Testis (tissue), 2 donors: ENCODE results near the gene CARHSP1.

Experiments used
- CTCF ChIP-seq, 3 experiments: fragments of 450-650 bp in 2 of 3; fragments of 200-600 bp in 1 of 3; sonication (generic) in 1 of 3; IDR thresholded peaks; one replicate each; pipeline ENCODE4 v1.5.1; 2016 to 2019; ENCODE audit warnings: antibody characterized with exemption in 3 of 3, mild to moderate bottlenecking in 2 of 3, moderate library complexity in 1 of 3
- POLR2A ChIP-seq: fragments of 450-650 bp; IDR thresholded peaks from one replicate; pipeline ENCODE4 v1.6.1; 2017; ENCODE audit warnings: antibody characterized with exemption, mild to moderate bottlenecking, moderate library complexity

- TF ChIP-seq POLR2A (no peak), CTCF (IDR thresholded peaks at IDR 0.05) (no peak)
Observed at GRCh38 chr16:8867932-8868415, 832 bp downstream of the CARHSP1 start.
